SK-N-SH treated with all-trans-retinoic acid at 6 μM for 48 hours (cell line): Measurements from ENCODE around the gene ART3.

Experiments used
- ARNTL ChIP-seq: fragments of 450-650 bp; formaldehyde crosslinking; IDR thresholded peaks from 2 replicates; pipeline ENCODE4 v1.5.0; 2020; ENCODE audit warnings: low read depth, mild to moderate bottlenecking, moderate library complexity, borderline replicate concordance
- BACH2 ChIP-seq: fragments of 250-450 bp; sonication (Bioruptor Pico); IDR thresholded peaks from 2 replicates; pipeline ENCODE4 v1.9.0; 2021; ENCODE audit warnings: mild to moderate bottlenecking, borderline replicate concordance
- CSDC2 ChIP-seq: fragments of 250-450 bp; sonication (Bioruptor Pico); IDR thresholded peaks from 2 replicates; pipeline ENCODE4 v1.5.0; 2020; ENCODE audit warnings: mild to moderate bottlenecking, moderate library complexity
- ISL1 ChIP-seq: fragments of 250-450 bp; sonication (Bioruptor Pico); IDR thresholded peaks from 2 replicates; pipeline ENCODE4 v2.1.2; 2022; ENCODE audit warnings: mild to moderate bottlenecking, moderate library complexity
- OSR1 ChIP-seq: fragments of 250-450 bp; sonication (Bioruptor Pico); IDR thresholded peaks from 2 replicates; pipeline ENCODE4 v1.8.0; 2022; ENCODE audit warnings: moderate library complexity, mild to moderate bottlenecking, inconsistent platforms
- PATZ1 ChIP-seq: fragments of 250-450 bp; sonication (Bioruptor Pico); IDR thresholded peaks from 2 replicates; pipeline ENCODE4 v1.8.0; 2020; ENCODE audit warnings: mild to moderate bottlenecking, moderate library complexity, borderline replicate concordance
- TOX ChIP-seq: fragments of 250-450 bp; sonication (Bioruptor Pico); IDR thresholded peaks from 2 replicates; pipeline ENCODE4 v1.8.0; 2021; ENCODE audit warnings: mild to moderate bottlenecking, moderate library complexity, borderline replicate concordance
- ZC3H10 ChIP-seq: fragments of 250-450 bp; sonication (Bioruptor Pico); IDR thresholded peaks from 2 replicates; pipeline ENCODE4 v1.5.1; 2021; ENCODE audit warnings: mild to moderate bottlenecking, moderate library complexity
- TF ChIP-seq, protein P1 (sequence below): fragments of 250-450 bp; sonication (Bioruptor Pico); IDR thresholded peaks from 2 replicates; pipeline ENCODE4 v1.8.0; 2021; ENCODE audit warnings: low read depth, mild to moderate bottlenecking, moderate library complexity, borderline replicate concordance

DNA sequence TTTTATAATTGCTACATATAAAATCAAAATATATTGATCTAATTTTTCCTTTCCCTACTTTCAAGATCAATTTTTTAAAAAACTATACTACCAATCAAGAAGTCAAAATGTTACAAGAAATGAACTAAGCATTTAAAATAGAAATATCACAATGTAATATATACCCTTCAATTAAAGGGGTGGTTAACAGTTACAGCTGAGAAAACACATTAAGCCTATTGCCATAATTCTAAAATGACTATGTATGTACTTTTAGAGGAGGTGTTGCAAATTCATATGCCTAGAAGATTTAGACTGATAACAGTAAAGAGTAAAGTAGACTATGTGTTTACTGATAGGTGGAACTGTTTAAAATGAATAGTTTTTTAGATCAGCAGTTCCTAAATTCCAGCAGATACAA lies 70.0 kb downstream of the ART3 start:
- TF ChIP-seq BACH2: no peak
- no peak for TF ChIP-seq PATZ1 (CRISPR knock-in tag)
- no peak for TF ChIP-seq TOX (CRISPR knock-in tag)
- no peak for TF ChIP-seq OSR1 (CRISPR knock-in tag)
- TF ChIP-seq ISL1 (CRISPR knock-in tag): no peak
- TF ChIP-seq, protein P1, sequence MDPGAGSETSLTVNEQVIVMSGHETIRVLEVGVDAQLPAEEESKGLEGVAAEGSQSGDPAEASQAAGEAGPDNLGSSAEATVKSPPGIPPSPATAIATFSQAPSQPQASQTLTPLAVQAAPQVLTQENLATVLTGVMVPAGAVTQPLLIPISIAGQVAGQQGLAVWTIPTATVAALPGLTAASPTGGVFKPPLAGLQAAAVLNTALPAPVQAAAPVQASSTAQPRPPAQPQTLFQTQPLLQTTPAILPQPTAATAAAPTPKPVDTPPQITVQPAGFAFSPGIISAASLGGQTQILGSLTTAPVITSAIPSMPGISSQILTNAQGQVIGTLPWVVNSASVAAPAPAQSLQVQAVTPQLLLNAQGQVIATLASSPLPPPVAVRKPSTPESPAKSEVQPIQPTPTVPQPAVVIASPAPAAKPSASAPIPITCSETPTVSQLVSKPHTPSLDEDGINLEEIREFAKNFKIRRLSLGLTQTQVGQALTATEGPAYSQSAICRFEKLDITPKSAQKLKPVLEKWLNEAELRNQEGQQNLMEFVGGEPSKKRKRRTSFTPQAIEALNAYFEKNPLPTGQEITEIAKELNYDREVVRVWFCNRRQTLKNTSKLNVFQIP (CRISPR knock-in tag): no peak
- TF ChIP-seq ZC3H10 (CRISPR knock-in tag): no peak
- no peak for TF ChIP-seq CSDC2 (CRISPR knock-in tag)
- no peak for TF ChIP-seq ARNTL (CRISPR knock-in tag)
